Activated CD8-positive, alpha-beta memory T cell treated with anti-CD3 and anti-CD28 coated beads for 1 hour (primary cell): ENCODE results near the gene PLXNB1.

Source experiments
- DNase-seq, 2 donors: peaks; one replicate each; pipeline ENCODE4 v3.0.0-alpha.2; 2020; ENCODE audit warnings: low read depth in 1 of 2; ENCODE audit errors: extremely low read depth in 1 of 2

Gene PLXNB1

GRCh38 chr3:48435774-48436476 lies 6.0 kb upstream of the PLXNB1 start:
- peak; percentile 69 to 75 for DNase-seq

GRCh38 chr3:48435223-48435595 lies 5.3 kb upstream of the PLXNB1 start:
- DNase-seq: no peak

GRCh38 chr3:48434591-48435222 lies 4.8 kb upstream of the PLXNB1 start:
- DNase-seq: no peak

GRCh38 chr3:48433472-48434118 lies 3.7 kb upstream of the PLXNB1 start:
- DNase-seq: no peak

GRCh38 chr3:48432411-48433371 lies 2.8 kb upstream of the PLXNB1 start:
- no peak for DNase-seq

GRCh38 chr3:48431224-48432029 lies 1.5 kb upstream of the PLXNB1 start:
- DNase-seq: no peak

GRCh38 chr3:48430708-48431101 lies 819 bp upstream of the PLXNB1 start:
- no peak for DNase-seq

- peak in 1 of 2 donors; percentile 54 for DNase-seq
These were observed 448 bp downstream of the PLXNB1 start for GRCh38 chr3:48429317-48429959.

- DNase-seq: no peak
These were observed 1.1 kb downstream of the PLXNB1 start for GRCh38 chr3:48428572-48429316.

GRCh38 chr3:48428088-48428571 lies 1.8 kb downstream of the PLXNB1 start:
- DNase-seq: no peak

GRCh38 chr3:48427630-48427962 lies 2.3 kb downstream of the PLXNB1 start:
- DNase-seq: no peak

GRCh38 chr3:48426944-48427629 lies 2.8 kb downstream of the PLXNB1 start:
- no peak for DNase-seq

GRCh38 chr3:48426401-48426909 lies 3.4 kb downstream of the PLXNB1 start:
- no peak for DNase-seq

- no peak for DNase-seq
These were observed 4.5 kb downstream of the PLXNB1 start for GRCh38 chr3:48425281-48425812.

- no peak for DNase-seq
These were observed 5.8 kb downstream of the PLXNB1 start for GRCh38 chr3:48423883-48424695.

- no peak for DNase-seq
These were observed 6.5 kb downstream of the PLXNB1 start for GRCh38 chr3:48423241-48423882.

- no peak for DNase-seq
These were observed 7.2 kb downstream of the PLXNB1 start for GRCh38 chr3:48422681-48423080.
